Psoas muscle (tissue), 8 donors: Measurements from ENCODE around the gene CTF1. TPM values are rescaled to one million over a fixed set of nuclear protein-coding genes. Genes with fewer than 3 reads are reported as not detected.

Source experiments
- ATAC-seq, 4 donors: fragments of 200-7000 bp; cut with Tn5 transposase; one replicate each; pipeline ENCODE4 v1.9.1; 2020; ENCODE audit warnings: moderate library complexity in 3 of 4, mild to moderate bottlenecking in 2 of 4
- DNase-seq, 2 donors: peaks; one replicate each; pipeline ENCODE4 v3.0.0-alpha.2; 2020
- H3K27ac ChIP-seq: fragments of 200-600 bp; one replicate; pipeline ENCODE4 v1.8.0; 2022
- H3K27me3 ChIP-seq, 3 donors: fragments of 200-600 bp in 1 of 3; one replicate each; pipeline versions ENCODE4 v1.6.1 to v1.8.0; 2013 to 2022; ENCODE audit warnings: low read length in 2 of 3, mild to moderate bottlenecking in 2 of 3, moderate library complexity in 1 of 3; ENCODE audit not compliant: insufficient read depth in 3 of 3
- H3K36me3 ChIP-seq, 2 donors: fragments of 200-600 bp in 1 of 2; one replicate each; pipeline versions ENCODE4 v1.6.1 to v1.8.0; 2013 to 2022; ENCODE audit warnings: low read depth in 1 of 2, mild to moderate bottlenecking in 1 of 2, moderate library complexity in 1 of 2; ENCODE audit not compliant: insufficient read depth in 1 of 2
- H3K4me1 ChIP-seq: fragments of 200-600 bp; one replicate; pipeline ENCODE4 v1.8.0; 2022
- H3K4me3 ChIP-seq: fragments of 200-600 bp; one replicate; pipeline ENCODE4 v1.8.0; 2022; ENCODE audit warnings: mild to moderate bottlenecking
- H3K9me3 ChIP-seq: fragments of 200-600 bp; one replicate; pipeline ENCODE4 v1.8.0; 2022
- CTCF ChIP-seq: fragments of 200-600 bp; IDR thresholded peaks from one replicate; pipeline ENCODE4 v1.8.0; 2022; ENCODE audit warnings: antibody characterized with exemption
- WGBS, 3 donors: extraction: QIAGEN DNeasy Blood & Tissue Kit; methylation state at CpG; one replicate each; pipeline versions ENCODE4 v1.1.6 to v1.1.7; 2013; 5-methylcytosine and 5-hydroxymethylcytosine counted together
- intact Hi-C, 2 donors: fragments of 100-400 bp; cut with DNase I; formaldehyde crosslinking; loops; one replicate each; pipeline versions ENCODE4 v1.11.0 to v1.14.2; 2022
- polyA plus RNA-seq, 3 donors: library from polyadenylated mRNA; stranded (reverse); fragments of 200-250 nt; gene quantifications; one replicate each; pipeline ENCODE4 v1.2.3, GENCODE V29; 2013
- total RNA-seq, 4 donors: library from RNA; stranded (reverse); fragmentation: NEBNext Ultra II Directional in 2 of 4; extraction: Animal tissue kit (Norgen Biotek cat#: 25700) in 2 of 4; gene quantifications; one replicate each; pipeline versions ENCODE4 v1.2.1 to v1.2.4, GENCODE V29; 2021 to 2023
- donor health status: healthy with polysubstance abuse.
- donor health status: DM: no; HTN: no; CAD: no; lungs with moderate emphysema.
- donor health status: Bipolar disorder and iron deficiency.
- donor health status: healthy.
- donor health status: DM: yes; HTN: yes; CAD: no.
- donor health status: DM: no; HTN: no; CAD: no.
- donor health status: DM: no; HTN: no; CAD: no.
- donor health status: DM: yes; HTN: yes; CAD: no.

Gene CTF1
- total and polyA plus RNA-seq, 7 donors, result 4.9 to 16.6 (median 8.5) TPM

GRCh38 chr16:30876867-30877266 is 19.5 kb upstream of the CTF1 start:
- DNase-seq (no peak), ATAC-seq (no peak)
- peaks cover 14% of the 10 kb centered on the region for H3K4me1 ChIP-seq
- H3K27ac ChIP-seq, result no peak overlapping the region
- no peaks in the 10 kb centered on the region for H3K27me3 ChIP-seq
- TF ChIP-seq CTCF, result no peak
- peak overlapping the region; percentile 94 for H3K4me3 ChIP-seq
- no peaks in the 10 kb centered on the region for H3K9me3 ChIP-seq
- H3K36me3 ChIP-seq, result peaks cover 8 to 20% of the 10 kb centered on the region in 2 donors
- intact Hi-C loops, result loop anchor here in 1 of 2 donors (5.0 kb wide), 1 partner anchor 35 kb away; no protein-coding TSS in a partner anchor
- 72 to 92% (median 77%) methylated on average over 5 of the region's 5 CpGs for WGBS, 3 donors

DNA sequence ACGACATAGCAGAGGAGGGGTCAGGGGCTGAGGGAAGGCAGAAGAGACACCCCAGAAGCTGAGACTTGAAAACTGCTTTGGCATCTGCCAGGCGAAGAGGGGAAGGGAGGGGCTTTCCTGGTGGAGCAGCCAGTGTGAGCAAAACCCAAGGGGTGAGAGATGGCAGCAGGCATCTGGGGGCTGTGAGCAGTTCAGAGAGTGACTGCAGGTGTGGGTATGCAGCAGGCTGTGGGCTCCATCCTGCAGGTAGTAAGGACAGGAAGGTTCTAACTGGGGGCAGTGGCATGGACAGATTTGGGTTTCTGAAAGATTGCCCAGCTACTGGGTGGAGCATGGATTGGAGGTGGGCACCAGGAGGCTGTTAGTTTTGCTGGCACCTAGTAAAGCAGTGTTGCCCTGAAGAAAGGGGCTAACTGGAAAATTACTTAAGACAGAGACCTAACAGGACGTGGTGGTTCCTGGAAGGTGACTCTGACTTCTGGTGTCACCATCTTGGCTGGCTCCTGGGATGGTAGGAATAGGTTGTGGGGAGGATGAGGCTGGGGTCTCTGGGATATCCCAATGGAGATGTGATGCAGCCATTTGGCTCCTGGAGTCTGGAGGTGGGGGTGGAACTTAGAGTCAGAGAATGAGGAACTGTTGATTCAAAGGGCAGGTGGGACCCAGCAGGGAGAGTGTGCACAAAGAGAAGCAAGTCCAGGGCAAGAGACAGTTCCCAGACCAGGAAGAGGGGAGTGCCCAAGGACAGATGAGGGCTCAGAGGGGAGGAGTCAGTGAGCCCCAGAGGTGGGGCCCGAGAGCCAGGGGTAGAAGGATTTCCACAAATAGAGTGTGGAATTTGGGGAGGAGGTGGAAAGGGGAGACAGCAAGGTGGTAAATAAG is 13.7 kb upstream of the CTF1 start:
- intact Hi-C loops, result no loop called here
- no peaks in the 10 kb centered on the region for H3K27me3 ChIP-seq
- no peak overlapping the region for H3K4me3 ChIP-seq
- no peak for DNase-seq
- peaks cover 13 to 45% of the 10 kb centered on the region in 2 donors for H3K36me3 ChIP-seq
- 71 to 79% (median 72%) methylated on average over 4 of the region's 4 CpGs for WGBS, 3 donors
- H3K4me1 ChIP-seq, result no peaks in the 10 kb centered on the region
- H3K27ac ChIP-seq, result no peak overlapping the region
- H3K9me3 ChIP-seq, result no peaks in the 10 kb centered on the region
- TF ChIP-seq CTCF, result no peak
- ATAC-seq, result no peak

DNA sequence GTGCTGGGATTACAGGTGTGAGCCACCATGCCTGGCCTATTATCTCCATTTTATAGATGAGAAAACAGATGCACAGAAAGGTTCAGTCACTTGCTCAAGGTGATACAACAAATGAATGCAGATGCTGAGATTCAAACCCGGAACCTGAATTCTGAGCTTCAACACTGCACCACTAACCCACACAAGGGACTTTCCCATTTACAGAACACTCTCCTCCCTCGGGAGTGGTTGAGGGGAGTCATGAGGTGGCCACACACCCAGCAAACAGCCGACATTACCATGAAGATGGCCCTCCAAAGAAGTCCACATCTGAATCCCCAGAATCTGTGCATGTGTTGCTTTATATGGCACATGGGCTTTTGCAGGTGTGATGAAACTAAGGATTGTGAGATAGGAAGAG is 11.7 kb upstream of the CTF1 start:
- no peak overlapping the region for H3K27ac ChIP-seq
- H3K9me3 ChIP-seq, result no peaks in the 10 kb centered on the region
- ATAC-seq, result no peak
- H3K27me3 ChIP-seq, result no peaks in the 10 kb centered on the region
- DNase-seq, result no peak
- 84 to 86% (median 85%) methylated on average over 3 of the region's 3 CpGs for WGBS, 3 donors
- peaks cover 8 to 58% of the 10 kb centered on the region in 2 donors for H3K36me3 ChIP-seq
- no peaks in the 10 kb centered on the region for H3K4me1 ChIP-seq
- TF ChIP-seq CTCF, result no peak
- no peak overlapping the region for H3K4me3 ChIP-seq
- intact Hi-C loops, result no loop called here

- Histone ChIP-seq H3K27me3 (no peaks in the 10 kb centered on the region), H3K4me3 (no peak overlapping the region), H3K27ac (no peak overlapping the region), H3K4me1 (no peaks in the 10 kb centered on the region), H3K36me3 (peaks cover 5 to 58% of the 10 kb centered on the region in 2 donors), H3K9me3 (no peaks in the 10 kb centered on the region)
- intact Hi-C loops, result no loop called here
- no peak for TF ChIP-seq CTCF
- ATAC-seq (no peak), DNase-seq (no peak)
- WGBS, 3 donors, result 76 to 89% (median 81%) methylated on average over 9 of the region's 9 CpGs
Observed at GRCh38 chr16:30885196-30885595, 11.2 kb upstream of the CTF1 start.
